HEK293 (cell line): ENCODE measurements around the gene TMEM45B.

Experiments
- CTCF ChIA-PET: fragments of 350-600 bp; formaldehyde crosslinking; extraction: SDS; loops from one replicate; lab custom pipeline; 2021; ENCODE audit warnings: antibody characterized with exemption; lab: Yijun Ruan, JAX
- POLR2A ChIA-PET: fragments of 300-600 bp; formaldehyde crosslinking; extraction: SDS; loops from one replicate; lab custom pipeline; 2020; ENCODE audit warnings: antibody characterized with exemption, inconsistent platforms; lab: Yijun Ruan, JAX
- H3K27ac ChIP-seq: fragments of 200-500 bp; sonication (Bioruptor generic); 2 replicates; pipeline ENCODE4 v1.5.1; 2014; ENCODE audit warnings: low read depth, low read length, control low read depth, inconsistent platforms; ENCODE audit errors: extremely low read depth
- H3K36me3 ChIP-seq, 2 experiments: fragments of 200-500 bp in 1 of 2; sonication (Bioruptor generic) in 1 of 2; 1 replicate in 1 of 2; 2 replicates in 1 of 2; pipeline ENCODE4 v1.5.1; 2014 to 2017; ENCODE audit warnings: inconsistent platforms in 2 of 2, low read length in 2 of 2; ENCODE audit not compliant: control insufficient read depth in 2 of 2, insufficient read depth in 1 of 2
- H3K4me1 ChIP-seq: fragments of 200-500 bp; sonication (Bioruptor generic); 2 replicates; pipeline ENCODE4 v1.5.1; 2014; ENCODE audit warnings: mild to moderate bottlenecking, low read length, inconsistent platforms; ENCODE audit not compliant: control insufficient read depth, insufficient read depth
- H3K4me3 ChIP-seq: 2 replicates; pipeline ENCODE4 v1.5.1; 2011; ENCODE audit warnings: low read depth, mild to moderate bottlenecking, control low read depth, low read length, moderate library complexity
- H3K9me3 ChIP-seq: fragments of 200-500 bp; sonication (Bioruptor generic); 2 replicates; pipeline ENCODE4 v1.5.1; 2014; ENCODE audit warnings: low read depth, low read length, inconsistent platforms; ENCODE audit not compliant: control insufficient read depth, insufficient read depth
- GLIS1 ChIP-seq: fragments of 450-650 bp; formaldehyde crosslinking; IDR thresholded peaks from 2 replicates; pipeline ENCODE4 v1.5.1; 2016; ENCODE audit warnings: missing biosample characterization, missing genetic modification characterization
- HOXD13 ChIP-seq: sonication (generic); formaldehyde crosslinking; IDR thresholded peaks from 2 replicates; pipeline ENCODE4 v1.8.0; 2022; ENCODE audit warnings: missing genetic modification reagents, borderline replicate concordance
- INSM2 ChIP-seq: fragments of 450-650 bp; formaldehyde crosslinking; IDR thresholded peaks from 2 replicates; pipeline ENCODE4 v1.5.1; 2016; ENCODE audit warnings: missing biosample characterization, missing genetic modification characterization
- PRDM10 ChIP-seq: fragments of 450-650 bp; formaldehyde crosslinking; IDR thresholded peaks from 2 replicates; pipeline ENCODE4 v1.5.1; 2016; ENCODE audit warnings: missing biosample characterization, missing genetic modification characterization
- REPIN1 ChIP-seq: fragments of 450-650 bp; formaldehyde crosslinking; IDR thresholded peaks from 2 replicates; pipeline ENCODE4 v1.5.1; 2017; ENCODE audit warnings: missing biosample characterization, missing genetic modification characterization, low read depth
- YY1 ChIP-seq: fragments of 450-650 bp; formaldehyde crosslinking; IDR thresholded peaks from 2 replicates; pipeline ENCODE4 v1.5.1; 2018; ENCODE audit warnings: missing biosample characterization, missing genetic modification characterization
- ZBTB7A ChIP-seq: fragments of 450-650 bp; formaldehyde crosslinking; IDR thresholded peaks from 2 replicates; pipeline ENCODE4 v1.5.1; 2016; ENCODE audit warnings: low read depth, missing biosample characterization, missing genetic modification characterization
- ZNF121 ChIP-seq: fragments of 450-650 bp; formaldehyde crosslinking; IDR thresholded peaks from 2 replicates; pipeline ENCODE4 v1.5.1; 2016; ENCODE audit warnings: missing biosample characterization, missing genetic modification characterization
- ZNF138 ChIP-seq: fragments of 450-650 bp; formaldehyde crosslinking; IDR thresholded peaks from 2 replicates; pipeline ENCODE4 v1.5.1; 2016; ENCODE audit warnings: missing biosample characterization, missing genetic modification characterization, borderline replicate concordance
- ZNF155 ChIP-seq: fragments of 450-650 bp; formaldehyde crosslinking; IDR thresholded peaks from 2 replicates; pipeline ENCODE4 v1.5.1; 2016; ENCODE audit warnings: missing biosample characterization, missing genetic modification characterization
- ZNF19 ChIP-seq: fragments of 450-650 bp; formaldehyde crosslinking; IDR thresholded peaks from 2 replicates; pipeline ENCODE4; 2016; ENCODE audit warnings: missing biosample characterization, missing genetic modification characterization, low read depth
- ZNF274 ChIP-seq, 2 experiments: fragments of 200-500 bp in 1 of 2; fragments of 450-650 bp in 1 of 2; sonication (Bioruptor generic) in 1 of 2; formaldehyde crosslinking in 1 of 2; IDR thresholded peaks; 2 replicates each; pipeline versions ENCODE4 v1.5.1 to v1.6.1; 2014 to 2016; ENCODE audit warnings: borderline replicate concordance in 1 of 2, inconsistent platforms in 1 of 2, low read length in 1 of 2, missing biosample characterization in 1 of 2, missing genetic modification characterization in 1 of 2
- ZNF335 ChIP-seq: fragments of 450-650 bp; formaldehyde crosslinking; conservative IDR thresholded peaks from 2 replicates; pipeline ENCODE4 v1.5.1; 2016; ENCODE audit warnings: missing biosample characterization, missing genetic modification characterization
- ZNF341 ChIP-seq: fragments of 450-650 bp; formaldehyde crosslinking; IDR thresholded peaks from 2 replicates; pipeline ENCODE4; 2016; ENCODE audit warnings: low read depth, missing biosample characterization, missing genetic modification characterization
- ZNF366 ChIP-seq: fragments of 450-650 bp; formaldehyde crosslinking; conservative IDR thresholded peaks from 2 replicates; pipeline ENCODE4 v1.5.1; 2016; ENCODE audit warnings: missing biosample characterization, missing genetic modification characterization
- ZNF37A ChIP-seq: fragments of 450-650 bp; IDR thresholded peaks from 2 replicates; pipeline ENCODE4 v1.5.1; 2018; ENCODE audit warnings: missing biosample characterization, missing genetic modification characterization
- ZNF398 ChIP-seq: fragments of 450-650 bp; formaldehyde crosslinking; IDR thresholded peaks from 2 replicates; pipeline ENCODE4 v1.5.1; 2017; ENCODE audit warnings: missing biosample characterization, missing genetic modification characterization
- ZNF404 ChIP-seq: fragments of 450-650 bp; formaldehyde crosslinking; IDR thresholded peaks from 2 replicates; pipeline ENCODE4 v1.5.1; 2017; ENCODE audit warnings: missing biosample characterization, missing genetic modification characterization
- ZNF423 ChIP-seq: fragments of 450-650 bp; formaldehyde crosslinking; IDR thresholded peaks from 2 replicates; pipeline ENCODE4 v1.5.1; 2016; ENCODE audit warnings: missing biosample characterization, missing genetic modification characterization
- ZNF473 ChIP-seq: fragments of 450-650 bp; formaldehyde crosslinking; IDR thresholded peaks from 2 replicates; pipeline ENCODE4 v1.5.1; 2017; ENCODE audit warnings: missing biosample characterization, missing genetic modification characterization
- ZNF513 ChIP-seq: fragments of 450-650 bp; IDR thresholded peaks from 2 replicates; pipeline ENCODE4 v1.5.1; 2018; ENCODE audit warnings: missing biosample characterization, missing genetic modification characterization
- ZNF558 ChIP-seq: fragments of 450-650 bp; formaldehyde crosslinking; IDR thresholded peaks from 2 replicates; pipeline ENCODE4 v1.5.1; 2016; ENCODE audit warnings: missing biosample characterization, missing genetic modification characterization
- ZNF621 ChIP-seq: fragments of 450-650 bp; formaldehyde crosslinking; IDR thresholded peaks from 2 replicates; pipeline ENCODE4 v1.5.1; 2017; ENCODE audit warnings: missing biosample characterization, missing genetic modification characterization
- ZNF623 ChIP-seq: fragments of 450-650 bp; formaldehyde crosslinking; IDR thresholded peaks from 2 replicates; pipeline ENCODE4 v1.5.1; 2016; ENCODE audit warnings: missing biosample characterization, missing genetic modification characterization
- ZNF629 ChIP-seq: fragments of 450-650 bp; formaldehyde crosslinking; IDR thresholded peaks from 2 replicates; pipeline ENCODE4 v1.5.1; 2017; ENCODE audit warnings: missing biosample characterization, missing genetic modification characterization
- ZNF768 ChIP-seq: fragments of 450-650 bp; formaldehyde crosslinking; IDR thresholded peaks from 2 replicates; pipeline ENCODE4 v1.5.1; 2018; ENCODE audit warnings: missing biosample characterization, mild to moderate bottlenecking, missing genetic modification characterization

Gene TMEM45B

GRCh38 chr11:129853518-129854231 is 38.0 kb downstream of the TMEM45B start:
- peak overlapping the region; percentile 17; the same call in 1 of the 2 replicates for H3K27ac ChIP-seq
- H3K36me3 ChIP-seq = peaks cover 0 to 3% of the 10 kb centered on the region in 2 experiments; a peak in 1 of 3 replicates
- ChIA-PET POLR2A (no interaction called here), CTCF (interaction anchor here (1.1 to 1.6 kb wide), 2 partner anchors 8 to 87 kb away, joined by 3 to 4 read pairs; no protein-coding TSS in a partner anchor)
- peaks cover 10% of the 10 kb centered on the region; the same call in 1 of the 2 replicates for H3K4me1 ChIP-seq
- no peak overlapping the region for H3K4me3 ChIP-seq
- H3K9me3 ChIP-seq = no peaks in the 10 kb centered on the region
- no peak for TF ChIP-seq ZNF366 (tag by site-specific recombination)
- TF ChIP-seq ZBTB7A = no peak
- no peak for TF ChIP-seq ZNF138
- TF ChIP-seq ZNF621 (tag by site-specific recombination) = no peak
- no peak for TF ChIP-seq ZNF623
- no peak for TF ChIP-seq ZNF155
- no peak for TF ChIP-seq HOXD13
- TF ChIP-seq PRDM10 (tag by site-specific recombination) = no peak
- no peak for TF ChIP-seq ZNF423 (tag by site-specific recombination)
- no peak for TF ChIP-seq ZNF274 (IDR thresholded peaks at IDR 0.05; ENCODE audit: low read length)
- no peak for TF ChIP-seq ZNF274 (tag by site-specific recombination; IDR thresholded peaks at IDR 0.05; ENCODE audit: borderline replicate concordance)
- TF ChIP-seq INSM2 (tag by site-specific recombination) = no peak
- no peak for TF ChIP-seq ZNF629 (tag by site-specific recombination)
- 0 out of 2 replicates have a peak, but pooled peaks have one; percentile 18 for TF ChIP-seq GLIS1 (tag by site-specific recombination)
- TF ChIP-seq ZNF37A (tag by site-specific recombination) = no peak
- TF ChIP-seq ZNF473 (tag by site-specific recombination) = no peak
- no peak for TF ChIP-seq REPIN1 (tag by site-specific recombination)
- no peak for TF ChIP-seq ZNF398 (tag by site-specific recombination)
- TF ChIP-seq ZNF121 (tag by site-specific recombination) = no peak
- no peak for TF ChIP-seq ZNF19 (tag by site-specific recombination)
- no peak for TF ChIP-seq YY1 (tag by site-specific recombination)
- no peak for TF ChIP-seq ZNF513 (tag by site-specific recombination)
- no peak for TF ChIP-seq ZNF341
- no peak for TF ChIP-seq ZNF404
- no peak for TF ChIP-seq ZNF768
- no peak for TF ChIP-seq ZNF558 (tag by site-specific recombination)
- TF ChIP-seq ZNF335 (tag by site-specific recombination) = peak; percentile 49
